Karpas-422 (cell line): ENCODE data around the gene ADGRG6. TPM values are rescaled to one million over a fixed set of nuclear protein-coding genes. Genes with fewer than 3 reads are reported as not detected.

ENCODE experiments used
- DNase-seq: peaks from one replicate; pipeline ENCODE4 v3.0.0-alpha.2; 2015
- H2AFZ ChIP-seq: fragments of 200-600 bp; sonication (generic); 2 replicates; pipeline ENCODE4 v1.6.1; 2014; ENCODE audit warnings: antibody characterized with exemption, low read length, mixed read lengths
- H3K27ac ChIP-seq: fragments of 200-600 bp; sonication (generic); 2 replicates; pipeline ENCODE4 v1.5.1; 2014; ENCODE audit warnings: mild to moderate bottlenecking, low read length, moderate library complexity
- H3K27me3 ChIP-seq: fragments of 200-600 bp; sonication (generic); 2 replicates; pipeline ENCODE4 v1.6.1; 2014; ENCODE audit warnings: low read length, mixed read lengths
- H3K36me3 ChIP-seq: fragments of 200-600 bp; sonication (generic); 2 replicates; pipeline ENCODE4 v1.6.1; 2014; ENCODE audit warnings: low read length, mixed read lengths; ENCODE audit not compliant: insufficient read depth
- H3K4me1 ChIP-seq: fragments of 200-600 bp; sonication (generic); 2 replicates; pipeline ENCODE4 v1.6.1; 2014; ENCODE audit warnings: mild to moderate bottlenecking, low read length, mixed read lengths
- H3K4me2 ChIP-seq: fragments of 200-600 bp; sonication (generic); 2 replicates; pipeline ENCODE4 v1.6.1; 2014; ENCODE audit warnings: low read length, low read depth, mild to moderate bottlenecking; ENCODE audit not compliant: poor library complexity, severe bottlenecking
- H3K4me3 ChIP-seq: fragments of 200-600 bp; sonication (generic); 2 replicates; pipeline ENCODE4 v1.5.1; 2014; ENCODE audit warnings: mild to moderate bottlenecking, antibody characterized with exemption, low read length, mixed read lengths
- H3K79me2 ChIP-seq: fragments of 200-600 bp; sonication (generic); 2 replicates; pipeline ENCODE4 v1.6.1; 2014; ENCODE audit warnings: mild to moderate bottlenecking, low read length, mixed read lengths
- H3K9ac ChIP-seq: fragments of 200-600 bp; sonication (generic); 2 replicates; pipeline ENCODE4 v1.6.0; 2014; ENCODE audit warnings: low read length
- H3K9me2 ChIP-seq: fragments of 200-600 bp; sonication (generic), shearing (Covaris generic); replicated peaks from 2 replicates; pipeline ENCODE4 v1.6.0; 2014; ENCODE audit warnings: mild to moderate bottlenecking, low read length, moderate library complexity; ENCODE audit not compliant: insufficient read depth
- H3K9me3 ChIP-seq: fragments of 300-700, 200-600 bp; sonication (generic); 2 replicates; pipeline ENCODE4 v1.6.1; 2014; ENCODE audit warnings: low read length, mixed read lengths
- H4K20me1 ChIP-seq: fragments of 200-600 bp; sonication (generic); 2 replicates; pipeline ENCODE4 v1.6.1; 2014; ENCODE audit warnings: mild to moderate bottlenecking, antibody characterized with exemption, low read length, low read depth; ENCODE audit not compliant: insufficient read depth
- total RNA-seq: library from RNA; depleted of rRNA; stranded (reverse); fragments of >200 nt; shearing (Covaris generic); gene quantifications from 2 replicates; pipeline ENCODE4 v1.2.3, GENCODE V29; 2014; ENCODE audit warnings: low replicate concordance

ADGRG6 gene
- total RNA-seq, 1 experiment from 2014 or later = not detected

GRCh38 chr6:142372348-142372747 lies 70.5 kb downstream of the ADGRG6 start:
- Histone ChIP-seq H4K20me1 (no peaks in the 10 kb centered on the region), H3K4me1 (no peaks in the 10 kb centered on the region), H3K27ac (no peak overlapping the region), H3K9me2 (no peaks in the 10 kb centered on the region), H3K9ac (no peak overlapping the region), H3K9me3 (no peaks in the 10 kb centered on the region), H3K27me3 (no peaks in the 10 kb centered on the region), H3K4me3 (no peak overlapping the region), H3K79me2 (no peaks in the 10 kb centered on the region), H3K4me2 (no peak overlapping the region), H2AFZ (no peak overlapping the region), H3K36me3 (no peaks in the 10 kb centered on the region)
- DNase-seq = no peak

GRCh38 chr6:142373268-142374090 lies 71.7 kb downstream of the ADGRG6 start:
- H3K9ac ChIP-seq = no peak overlapping the region
- no peaks in the 10 kb centered on the region for H3K79me2 ChIP-seq
- no peak overlapping the region for H2AFZ ChIP-seq
- H4K20me1 ChIP-seq = no peaks in the 10 kb centered on the region
- H3K9me2 ChIP-seq = no peaks in the 10 kb centered on the region
- no peaks in the 10 kb centered on the region for H3K9me3 ChIP-seq
- H3K4me3 ChIP-seq = no peak overlapping the region
- H3K27ac ChIP-seq = no peak overlapping the region
- H3K4me2 ChIP-seq = no peak overlapping the region
- no peaks in the 10 kb centered on the region for H3K27me3 ChIP-seq
- DNase-seq = no peak
- no peaks in the 10 kb centered on the region; the same call in 1 of the 2 replicates for H3K4me1 ChIP-seq
- H3K36me3 ChIP-seq = no peaks in the 10 kb centered on the region

- no peak overlapping the region for H3K4me3 ChIP-seq
- H3K9me2 ChIP-seq = no peaks in the 10 kb centered on the region
- H3K27ac ChIP-seq = no peak overlapping the region
- H4K20me1 ChIP-seq = no peaks in the 10 kb centered on the region
- no peak overlapping the region for H3K4me2 ChIP-seq
- H3K79me2 ChIP-seq = no peaks in the 10 kb centered on the region
- DNase-seq = no peak
- H3K4me1 ChIP-seq = no peaks in the 10 kb centered on the region; the same call in 1 of the 2 replicates
- no peaks in the 10 kb centered on the region for H3K27me3 ChIP-seq
- H3K9me3 ChIP-seq = no peaks in the 10 kb centered on the region
- no peak overlapping the region for H2AFZ ChIP-seq
- H3K9ac ChIP-seq = no peak overlapping the region
- no peaks in the 10 kb centered on the region for H3K36me3 ChIP-seq
These were observed 72.4 kb downstream of the ADGRG6 start for GRCh38 chr6:142374091-142374770.

GRCh38 chr6:142374965-142375733 lies 73.3 kb downstream of the ADGRG6 start:
- no peaks in the 10 kb centered on the region for H4K20me1 ChIP-seq
- H3K27ac ChIP-seq = no peak overlapping the region
- H3K4me1 ChIP-seq = no peaks in the 10 kb centered on the region; the same call in 1 of the 2 replicates
- no peak overlapping the region for H3K9ac ChIP-seq
- H3K9me3 ChIP-seq = no peaks in the 10 kb centered on the region
- H3K4me3 ChIP-seq = no peak overlapping the region
- H3K36me3 ChIP-seq = no peaks in the 10 kb centered on the region
- DNase-seq = no peak
- H3K27me3 ChIP-seq = no peaks in the 10 kb centered on the region
- H3K79me2 ChIP-seq = no peaks in the 10 kb centered on the region
- H2AFZ ChIP-seq = no peak overlapping the region
- H3K4me2 ChIP-seq = no peak overlapping the region
- no peaks in the 10 kb centered on the region for H3K9me2 ChIP-seq

GRCh38 chr6:142376115-142376514 lies 74.3 kb downstream of the ADGRG6 start:
- H3K79me2 ChIP-seq = no peaks in the 10 kb centered on the region
- no peak for DNase-seq
- H3K27ac ChIP-seq = no peak overlapping the region
- no peaks in the 10 kb centered on the region for H3K27me3 ChIP-seq
- no peaks in the 10 kb centered on the region for H3K36me3 ChIP-seq
- H3K9me2 ChIP-seq = no peaks in the 10 kb centered on the region
- no peak overlapping the region for H2AFZ ChIP-seq
- H3K4me1 ChIP-seq = no peaks in the 10 kb centered on the region; the same call in 1 of the 2 replicates
- H3K4me2 ChIP-seq = no peak overlapping the region
- H3K4me3 ChIP-seq = no peak overlapping the region
- H3K9ac ChIP-seq = no peak overlapping the region
- H3K9me3 ChIP-seq = no peaks in the 10 kb centered on the region
- H4K20me1 ChIP-seq = no peaks in the 10 kb centered on the region

- no peak overlapping the region for H3K4me3 ChIP-seq
- no peaks in the 10 kb centered on the region for H3K27me3 ChIP-seq
- no peak overlapping the region for H3K4me2 ChIP-seq
- H3K9me2 ChIP-seq = no peaks in the 10 kb centered on the region
- no peak overlapping the region for H2AFZ ChIP-seq
- H4K20me1 ChIP-seq = no peaks in the 10 kb centered on the region
- no peak for DNase-seq
- no peak overlapping the region for H3K9ac ChIP-seq
- no peaks in the 10 kb centered on the region; the same call in 1 of the 2 replicates for H3K4me1 ChIP-seq
- H3K36me3 ChIP-seq = no peaks in the 10 kb centered on the region
- no peak overlapping the region for H3K27ac ChIP-seq
- H3K9me3 ChIP-seq = no peaks in the 10 kb centered on the region
- H3K79me2 ChIP-seq = no peaks in the 10 kb centered on the region
These were observed 75.1 kb downstream of the ADGRG6 start for GRCh38 chr6:142376800-142377496.

- no peak for DNase-seq
- Histone ChIP-seq H4K20me1 (no peaks in the 10 kb centered on the region), H3K4me2 (no peak overlapping the region), H3K9me3 (no peaks in the 10 kb centered on the region), H3K9ac (no peak overlapping the region), H3K9me2 (no peaks in the 10 kb centered on the region), H3K36me3 (no peaks in the 10 kb centered on the region), H3K79me2 (no peaks in the 10 kb centered on the region), H3K4me1 (no peaks in the 10 kb centered on the region; the same call in 1 of the 2 replicates), H2AFZ (no peak overlapping the region), H3K4me3 (no peak overlapping the region), H3K27me3 (no peaks in the 10 kb centered on the region), H3K27ac (no peak overlapping the region)
These were observed 75.7 kb downstream of the ADGRG6 start for GRCh38 chr6:142377497-142377848.
